ENCODE data around the gene EVL.

The EVL gene

DNA sequence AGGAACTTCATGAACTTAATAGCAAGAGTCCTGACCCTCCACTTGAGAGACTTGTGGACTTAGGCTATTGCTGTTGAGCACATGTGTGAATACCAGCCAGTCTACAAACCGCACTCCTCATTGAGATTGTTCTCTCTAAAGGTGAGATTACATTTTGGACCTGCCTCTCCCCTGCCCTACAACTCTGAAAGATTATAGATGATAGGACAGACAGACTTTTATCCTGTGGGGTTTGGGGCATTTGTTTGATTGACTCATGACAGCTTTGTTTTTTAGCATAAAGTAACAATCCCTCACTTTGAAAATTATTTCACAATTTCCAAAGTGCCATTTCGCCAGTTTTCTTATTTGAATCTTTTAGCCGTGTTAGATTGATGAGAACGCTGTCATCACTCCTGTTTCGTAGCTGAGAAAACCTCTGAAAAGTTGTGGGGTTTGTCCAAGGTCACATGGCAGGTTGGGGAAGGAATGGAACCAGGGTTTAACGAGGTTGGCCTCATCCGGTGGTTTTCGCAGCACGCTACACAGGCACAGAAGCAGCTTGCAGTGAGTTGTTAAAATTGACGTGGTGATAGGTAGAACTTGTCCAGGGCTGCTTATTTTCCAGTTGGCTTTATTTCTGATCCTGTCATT lies 836 bp downstream of the EVL start:
- no peak for DNase-seq (ENCODE audit: low read depth in 2 of 2)

DNA sequence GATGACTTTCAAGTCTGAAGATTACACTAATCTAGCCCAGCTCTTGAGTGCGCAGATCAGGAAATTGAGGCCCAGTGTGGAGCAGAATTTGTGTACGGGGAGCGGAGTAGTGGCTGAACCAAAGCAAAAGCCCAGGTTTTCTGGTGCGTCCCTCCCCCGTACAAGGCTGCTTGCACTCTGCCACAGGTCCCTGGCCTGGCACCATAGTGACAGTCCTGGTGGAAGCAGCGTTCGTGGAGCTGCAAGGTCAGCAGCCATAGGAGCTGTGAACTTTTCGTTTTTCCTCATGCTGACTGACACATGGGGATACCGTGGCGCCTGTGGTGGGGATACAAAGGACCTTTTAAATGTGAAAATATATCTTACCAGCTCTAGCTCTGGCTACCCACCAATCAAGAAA lies 1.7 kb downstream of the EVL start:
- no peak for DNase-seq (ENCODE audit: low read depth in 2 of 2)

DNA sequence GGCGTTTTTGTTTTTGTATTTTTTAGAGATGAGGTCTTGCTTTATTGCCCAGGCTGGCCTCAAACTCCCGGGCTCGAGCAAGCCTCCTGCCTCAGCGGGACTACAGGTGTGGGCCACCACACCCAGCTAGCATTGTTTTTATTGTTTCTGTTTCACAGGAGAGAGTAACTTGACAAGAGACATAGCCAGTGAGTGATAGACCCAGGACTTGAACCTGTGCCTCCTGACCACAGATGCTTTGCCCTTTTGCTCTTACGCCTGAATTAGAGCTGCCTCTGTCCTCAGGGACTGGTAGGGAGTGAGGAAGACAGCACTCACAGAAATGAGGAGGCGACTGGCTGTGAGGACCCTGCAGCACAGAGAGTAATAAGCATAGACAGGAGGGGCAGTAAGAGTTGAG lies 2.3 kb downstream of the EVL start:
- no peak for DNase-seq (ENCODE audit: low read depth in 2 of 2)

DNA sequence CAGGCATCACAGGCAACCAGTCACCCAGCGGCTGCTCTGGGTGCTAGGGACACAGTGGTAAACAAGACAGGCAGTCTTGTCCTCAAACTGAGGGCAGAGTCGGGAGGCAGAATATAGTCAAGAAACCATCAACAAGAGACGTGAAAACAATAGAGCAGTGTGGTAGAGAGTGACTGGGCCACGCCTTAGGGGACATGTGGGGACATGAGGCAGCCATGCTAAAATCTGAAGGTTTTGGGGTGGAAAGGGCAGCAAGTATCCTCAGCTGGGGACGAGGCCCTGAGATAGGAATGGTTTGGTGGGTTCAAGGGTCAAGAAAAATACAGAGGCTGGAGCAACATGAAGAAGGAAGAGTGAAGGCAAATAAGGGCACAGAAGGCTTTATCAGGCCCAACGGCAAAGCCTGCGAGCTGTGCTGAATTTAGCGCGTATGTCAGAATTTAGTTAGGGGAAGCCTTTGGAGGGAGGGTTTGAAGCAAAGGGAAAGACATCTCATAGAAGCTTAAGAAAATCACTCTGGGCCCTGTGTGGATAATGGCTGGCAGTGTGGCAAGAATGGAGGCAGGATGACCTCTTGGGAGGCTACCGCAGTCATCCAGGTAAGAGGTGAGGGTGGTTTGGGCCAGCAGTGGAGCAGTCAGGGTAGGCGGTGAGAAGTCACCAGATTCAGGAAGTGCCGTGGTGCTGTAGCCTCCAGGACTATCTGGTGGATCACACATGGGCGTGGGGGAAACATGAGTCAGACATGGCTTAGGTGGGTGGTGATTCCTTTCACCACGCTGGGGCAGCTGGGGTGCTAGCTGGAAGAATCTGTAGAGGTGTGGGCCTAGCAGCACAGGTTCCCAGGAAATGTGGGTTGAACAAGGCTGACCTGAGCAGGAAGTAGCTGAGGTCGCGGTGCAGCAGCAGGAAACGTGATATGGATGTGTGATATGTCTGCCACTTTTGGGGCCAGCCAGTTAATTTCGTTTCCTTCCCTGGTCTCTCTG lies 3.0 kb downstream of the EVL start:
- no peak for DNase-seq (ENCODE audit: low read depth in 2 of 2)

DNA sequence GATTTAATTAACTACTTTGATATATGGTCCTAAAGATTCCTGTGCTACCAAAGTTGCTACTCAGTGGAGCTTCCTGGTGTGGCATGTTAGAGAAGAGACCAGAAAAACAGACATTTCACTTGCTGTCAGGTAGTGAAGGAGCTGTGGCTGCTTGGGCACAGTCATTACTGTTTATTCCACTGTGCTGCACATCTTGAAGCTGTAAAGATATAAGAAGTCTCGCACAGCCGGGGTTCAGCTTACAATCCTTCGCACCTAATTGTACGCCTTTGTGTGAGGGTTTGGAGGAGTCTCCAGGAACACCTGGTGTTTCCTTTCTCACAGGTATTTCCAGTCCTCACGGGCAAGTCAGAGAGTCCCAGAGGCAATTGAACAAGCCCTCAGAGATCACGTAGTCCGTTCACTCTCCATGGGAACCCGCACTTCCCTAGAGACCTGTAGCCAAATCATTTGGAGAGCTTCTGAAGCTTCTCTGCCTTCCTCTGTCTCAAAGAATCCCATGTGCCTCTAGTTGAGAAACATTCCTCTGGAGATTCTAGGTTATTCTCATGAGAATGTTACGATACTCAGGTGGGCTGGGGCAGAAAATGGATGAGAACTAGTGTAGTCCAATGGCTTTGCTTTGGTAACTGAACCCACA lies 4.1 kb downstream of the EVL start:
- no peak for DNase-seq (ENCODE audit: low read depth in 2 of 2)

DNA sequence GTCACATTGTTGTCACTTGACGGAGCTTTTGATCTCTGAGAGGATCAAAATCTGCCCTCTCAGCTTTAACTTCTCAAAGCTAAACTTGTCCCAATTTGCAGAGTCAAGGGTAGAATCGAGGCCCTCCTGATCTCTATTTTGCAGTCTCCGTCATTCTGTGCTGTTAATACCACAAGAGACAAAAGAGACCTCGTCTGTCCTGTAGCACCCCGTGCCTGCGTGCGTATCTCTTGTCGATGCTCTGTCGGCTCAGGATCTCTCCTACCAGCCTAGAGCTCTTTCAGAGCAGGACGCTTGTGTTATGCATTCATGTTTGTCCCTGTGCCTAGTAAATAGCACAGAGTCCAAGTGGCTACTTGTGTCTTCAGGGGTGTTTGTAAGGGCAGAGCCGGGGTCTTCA lies 5.1 kb downstream of the EVL start:
- DNase-seq (ENCODE audit: low read depth in 2 of 2) = no peak

DNA sequence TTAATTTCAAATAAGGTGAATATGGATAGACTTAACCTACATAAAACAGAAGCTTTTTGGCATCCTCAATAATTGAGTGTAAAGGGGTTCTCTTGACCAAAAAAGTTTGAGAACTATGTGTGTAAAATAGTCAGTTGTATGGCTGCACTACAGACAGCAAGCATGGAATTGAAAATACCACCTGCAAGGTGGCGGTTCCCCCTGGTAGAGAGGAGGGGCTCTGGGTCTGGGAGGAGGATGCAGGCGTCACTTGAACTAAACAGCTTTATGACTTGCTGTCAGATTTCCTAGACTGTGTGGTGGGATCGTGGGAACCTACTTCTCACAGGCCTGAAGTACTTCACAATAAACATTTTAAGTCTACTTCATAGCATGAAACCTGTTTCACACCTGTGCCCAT lies 6.3 kb downstream of the EVL start:
- DNase-seq (ENCODE audit: low read depth in 2 of 2) = no peak

DNA sequence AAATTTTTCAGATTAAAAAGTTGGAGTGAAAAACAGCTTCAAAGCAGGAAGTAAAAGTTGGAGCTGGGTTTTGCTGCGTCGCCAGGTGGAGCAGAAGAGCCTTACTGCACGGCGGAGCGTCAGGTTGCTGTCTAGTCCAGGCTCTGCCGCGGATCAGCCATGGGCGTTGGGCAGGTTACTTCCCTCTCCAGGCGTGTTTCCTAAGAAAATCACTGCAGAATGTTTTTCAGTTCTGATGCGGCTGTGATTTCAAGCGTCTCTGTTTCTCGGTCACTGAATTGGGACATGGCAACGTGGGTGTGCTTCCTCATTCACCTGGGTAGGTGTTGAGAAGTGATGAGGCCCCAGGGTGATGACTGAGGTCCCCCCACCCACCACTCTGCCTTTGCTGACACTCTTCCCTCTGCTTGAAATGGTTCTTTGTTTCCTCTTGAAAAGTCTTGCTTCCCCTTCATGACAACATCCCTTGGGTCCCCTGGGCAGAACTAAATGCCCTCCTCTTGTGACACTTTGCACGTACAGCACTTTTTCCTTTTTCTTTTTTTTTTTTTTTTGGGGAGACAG lies 7.6 kb downstream of the EVL start:
- DNase-seq (ENCODE audit: low read depth in 2 of 2) = no peak

DNA sequence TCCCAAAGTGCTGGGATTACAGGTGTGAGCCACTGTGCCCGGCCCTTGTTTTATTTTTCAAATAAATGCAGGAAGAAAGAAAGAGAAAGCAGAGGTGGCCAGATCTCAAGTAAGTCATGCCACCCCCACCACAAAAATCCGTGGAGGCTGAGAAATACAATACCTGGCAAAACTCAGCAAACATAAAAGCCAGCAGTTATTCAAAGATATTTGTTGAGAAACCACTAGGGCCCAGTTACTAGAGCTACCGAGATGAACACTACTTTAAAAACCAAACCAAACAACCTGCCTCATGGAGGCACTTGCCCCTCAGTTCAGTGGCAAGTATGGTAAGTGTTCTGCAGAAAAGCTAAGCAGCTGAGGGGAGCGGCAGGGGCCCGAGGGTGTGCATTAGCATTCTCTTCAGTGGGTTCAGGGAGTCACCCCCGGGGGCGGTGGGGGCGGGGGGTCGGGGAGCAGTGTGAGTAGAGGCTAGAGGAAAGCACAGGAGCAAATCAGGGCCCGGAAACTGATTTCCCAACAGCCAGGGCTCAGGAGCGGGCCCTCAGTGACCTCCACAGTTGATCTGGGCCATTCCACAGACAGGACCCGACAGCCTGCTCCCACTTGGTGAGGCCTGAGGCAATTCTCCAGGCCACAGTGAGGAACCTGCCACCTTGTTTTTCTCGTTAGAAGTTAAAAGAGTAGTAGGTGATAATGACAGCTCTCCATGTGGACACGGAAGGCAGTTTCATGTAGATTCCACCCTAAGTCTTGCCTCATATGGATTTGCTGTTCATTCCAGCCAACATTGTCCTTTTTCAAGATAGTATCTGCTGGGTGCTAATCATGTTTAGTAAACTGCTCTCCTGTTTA lies 8.6 kb downstream of the EVL start:
- DNase-seq (ENCODE audit: low read depth in 2 of 2) = no peak

DNA sequence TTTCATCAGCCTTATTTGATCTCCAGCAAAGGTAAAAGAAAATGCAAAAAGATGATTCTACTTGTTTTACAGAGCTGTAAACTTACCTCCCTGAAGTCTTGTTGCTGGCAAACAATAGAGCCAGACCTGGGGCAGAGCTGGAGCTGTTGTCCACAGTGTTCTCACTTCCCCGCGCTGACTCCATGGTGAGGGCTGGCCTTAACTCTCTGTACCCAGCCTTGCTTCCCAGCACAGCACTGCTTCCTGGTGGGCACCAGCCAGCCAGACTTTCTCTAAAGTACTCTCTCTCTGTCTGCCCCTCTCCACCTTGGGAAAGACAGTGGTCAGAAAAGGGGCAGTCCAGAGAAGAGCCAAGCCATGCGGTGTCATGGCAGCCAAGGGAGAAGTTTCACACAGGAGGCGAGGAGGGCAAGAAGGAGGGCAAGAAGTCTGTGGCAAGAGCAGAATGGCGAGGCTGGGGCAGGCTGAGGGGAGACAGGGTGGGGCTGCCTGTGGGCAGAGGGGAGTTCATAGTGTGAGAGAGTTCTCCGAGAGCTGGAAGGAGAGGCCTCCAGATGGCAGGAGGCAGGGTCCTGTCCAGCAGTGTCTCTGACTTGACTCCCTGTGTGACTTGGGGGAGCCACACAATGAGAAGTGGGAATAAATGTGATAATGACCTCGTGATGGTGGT lies 9.3 kb downstream of the EVL start:
- no peak for DNase-seq (ENCODE audit: low read depth in 2 of 2)

DNA sequence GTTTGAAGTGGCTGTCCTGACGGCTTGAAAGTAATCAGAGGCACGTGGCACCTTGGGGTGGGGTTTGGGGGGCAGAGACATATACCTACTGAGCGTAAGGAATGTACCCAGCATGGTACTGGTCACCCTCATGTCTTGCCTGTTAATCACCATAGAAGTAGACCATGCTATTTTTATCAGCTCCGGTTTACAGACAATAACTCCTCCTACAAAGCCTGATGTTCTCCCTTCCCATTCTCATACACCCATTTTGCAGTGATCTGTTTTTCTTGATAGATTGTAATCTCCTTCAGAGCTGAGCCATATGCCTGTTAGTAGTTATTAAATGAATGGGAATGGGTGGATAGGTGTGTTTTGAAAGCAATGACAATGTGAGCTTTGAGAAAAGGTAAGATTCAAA lies 10.5 kb downstream of the EVL start:
- no peak for DNase-seq (ENCODE audit: low read depth in 2 of 2)

DNA sequence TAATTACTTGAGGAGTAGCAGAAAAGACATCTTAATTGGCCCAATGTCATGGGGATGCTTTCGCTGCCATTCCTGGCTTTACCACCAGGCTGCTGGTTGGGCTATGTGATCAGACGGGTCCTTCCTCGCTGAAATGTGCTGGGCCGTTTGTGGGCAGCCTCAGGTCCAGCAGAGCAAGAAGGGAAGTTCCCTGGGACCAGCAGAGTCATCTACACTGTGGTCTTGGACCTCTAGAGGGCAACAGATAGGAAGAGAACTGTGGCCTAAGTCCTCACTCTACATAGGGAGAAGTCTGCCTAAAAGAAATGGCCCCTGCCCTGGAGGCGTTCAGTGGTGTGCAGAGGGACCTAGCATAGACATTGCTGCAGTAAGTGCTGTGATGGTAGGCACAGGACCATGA lies 10.9 kb downstream of the EVL start:
- no peak for DNase-seq (ENCODE audit: low read depth in 2 of 2)

DNA sequence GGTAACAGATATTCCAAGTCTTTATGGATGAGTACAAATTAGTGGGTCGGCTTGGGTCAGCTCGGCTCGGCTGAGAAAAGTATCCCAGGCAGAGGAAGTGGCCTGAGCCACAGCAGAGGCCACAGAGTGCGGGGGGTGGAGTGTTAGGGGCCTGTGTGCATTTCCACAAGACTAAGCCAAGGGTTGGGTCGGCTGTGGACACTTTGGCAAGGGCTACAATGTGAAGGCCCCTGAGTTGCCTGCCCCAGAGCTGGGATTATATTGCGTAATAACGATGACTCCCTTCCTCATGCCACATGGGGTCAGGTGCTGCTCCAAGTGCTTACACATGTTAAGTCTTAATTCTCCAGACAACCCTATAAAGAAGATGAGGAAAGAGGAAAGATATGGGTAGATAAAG lies 11.4 kb downstream of the EVL start:
- DNase-seq (ENCODE audit: low read depth in 2 of 2) = peak; percentile 42 to 44

DNA sequence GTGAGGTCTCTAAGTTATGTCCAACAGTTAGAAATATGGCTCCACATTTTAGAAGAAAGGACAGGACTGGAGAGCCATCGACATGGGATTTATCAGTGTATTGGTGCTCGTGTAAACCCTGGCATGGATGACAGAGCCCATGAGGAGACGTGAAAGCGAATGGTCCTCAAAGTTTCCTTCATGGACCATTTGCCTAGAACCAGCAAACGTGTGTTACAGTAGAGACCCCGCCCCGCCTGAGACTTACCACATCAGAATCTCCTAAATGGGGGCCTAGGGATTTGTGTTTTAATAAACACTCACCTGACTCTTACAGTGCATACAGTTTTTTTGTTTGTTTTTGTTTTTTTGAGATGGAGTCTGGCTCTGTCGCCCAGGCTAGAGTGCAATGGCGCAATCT lies 12.2 kb downstream of the EVL start:
- DNase-seq (ENCODE audit: low read depth in 2 of 2) = no peak

DNA sequence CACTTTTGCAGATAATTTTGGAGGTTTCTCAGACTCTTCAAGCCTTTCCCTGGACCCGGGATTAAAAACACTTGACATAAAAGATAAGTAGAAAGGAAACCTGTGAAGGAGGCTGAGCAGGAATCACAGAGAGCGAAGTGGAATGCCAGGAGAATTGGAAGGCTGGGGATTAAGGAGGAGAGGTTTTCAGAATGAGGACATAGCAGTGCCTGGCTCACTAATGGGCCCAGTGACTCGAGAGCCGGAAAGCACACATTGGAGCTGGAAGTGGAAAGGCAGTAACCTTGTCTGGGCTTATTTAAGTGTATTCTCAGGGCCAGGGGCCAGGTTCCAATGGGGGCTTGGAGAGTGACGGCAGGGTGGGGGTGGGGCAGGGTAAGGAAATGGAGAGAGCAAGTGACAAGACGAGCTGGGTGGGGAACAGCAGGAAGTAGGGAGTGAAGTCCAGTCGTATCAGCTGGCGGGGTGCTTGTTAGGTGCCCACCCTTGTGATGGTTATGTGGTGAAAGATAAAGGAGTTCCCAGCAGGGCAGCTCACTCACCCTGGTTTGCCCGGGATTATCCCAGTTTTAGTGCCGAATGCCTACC lies 13.1 kb downstream of the EVL start:
- DNase-seq (ENCODE audit: low read depth in 2 of 2) = no peak

DNA sequence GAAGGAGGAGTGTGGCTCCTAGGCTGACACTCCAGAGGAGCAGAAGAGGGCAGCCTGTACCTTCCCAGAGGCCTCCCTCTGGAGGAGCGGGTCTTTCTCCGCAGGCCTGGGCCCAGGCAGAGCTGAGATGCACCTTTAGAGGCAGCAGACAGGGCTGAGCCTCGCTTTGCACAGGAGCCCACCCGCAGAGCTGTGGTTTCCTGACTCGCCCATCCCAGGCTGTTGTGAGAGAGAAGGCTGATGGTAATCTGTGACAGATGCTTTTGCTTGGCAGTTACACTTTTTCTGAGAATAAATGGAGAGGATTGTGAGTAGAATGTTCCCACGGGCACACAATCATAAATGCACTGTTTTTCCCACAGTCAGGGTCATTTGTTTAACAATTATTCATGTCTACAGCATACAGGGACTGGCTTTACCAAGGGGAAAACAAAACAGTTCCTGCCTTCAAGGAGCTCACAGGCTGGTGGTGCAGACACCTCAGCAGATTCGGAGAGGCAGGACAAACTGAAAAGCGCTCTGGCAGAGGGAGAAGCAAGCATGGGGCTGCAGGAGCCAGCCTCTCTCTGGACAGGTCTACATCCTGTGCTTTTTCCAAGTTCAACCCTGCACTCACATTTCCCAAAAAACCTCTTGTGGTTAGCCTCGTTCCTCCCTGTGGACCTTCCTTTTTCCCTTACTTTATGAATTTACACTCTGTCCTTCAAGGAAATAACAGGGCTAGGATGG lies 13.9 kb downstream of the EVL start:
- peak; percentile 81 to 83 for DNase-seq (ENCODE audit: low read depth in 2 of 2)

DNA sequence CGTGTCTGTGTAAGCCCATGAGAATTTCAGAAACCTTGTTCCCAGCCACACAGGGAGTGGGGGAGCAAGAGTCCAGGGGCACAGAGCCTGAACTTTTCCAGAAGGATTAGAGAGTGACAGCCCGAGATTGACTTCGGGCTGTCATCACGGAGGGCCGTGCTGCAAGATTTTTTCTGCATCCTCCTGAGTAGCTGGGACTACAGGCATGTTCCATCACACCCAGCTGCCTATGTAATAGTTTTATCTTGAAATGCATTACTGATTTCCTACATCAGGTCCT lies 14.4 kb downstream of the EVL start:
- DNase-seq (ENCODE audit: low read depth in 2 of 2) = no peak

DNA sequence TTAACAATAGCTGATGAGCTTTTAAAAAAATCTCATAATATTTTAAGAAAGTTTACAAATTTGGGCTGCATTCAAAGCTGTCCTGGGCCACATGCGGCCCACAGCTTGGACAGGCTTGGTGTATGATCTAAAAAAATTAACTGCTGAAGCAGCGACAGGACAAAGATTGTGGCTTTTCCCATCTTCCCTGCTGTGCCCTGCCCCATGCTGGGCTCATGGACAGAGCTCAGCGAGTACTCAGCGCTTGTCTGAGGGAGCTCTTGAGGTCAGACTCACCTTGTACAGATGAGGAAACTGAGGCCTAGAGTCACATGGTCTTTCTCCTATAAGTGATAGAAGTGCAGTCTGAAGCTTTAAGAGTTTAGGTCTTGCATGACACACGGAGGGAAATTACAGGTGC lies 15.0 kb downstream of the EVL start:
- DNase-seq (ENCODE audit: low read depth in 2 of 2) = no peak

DNA sequence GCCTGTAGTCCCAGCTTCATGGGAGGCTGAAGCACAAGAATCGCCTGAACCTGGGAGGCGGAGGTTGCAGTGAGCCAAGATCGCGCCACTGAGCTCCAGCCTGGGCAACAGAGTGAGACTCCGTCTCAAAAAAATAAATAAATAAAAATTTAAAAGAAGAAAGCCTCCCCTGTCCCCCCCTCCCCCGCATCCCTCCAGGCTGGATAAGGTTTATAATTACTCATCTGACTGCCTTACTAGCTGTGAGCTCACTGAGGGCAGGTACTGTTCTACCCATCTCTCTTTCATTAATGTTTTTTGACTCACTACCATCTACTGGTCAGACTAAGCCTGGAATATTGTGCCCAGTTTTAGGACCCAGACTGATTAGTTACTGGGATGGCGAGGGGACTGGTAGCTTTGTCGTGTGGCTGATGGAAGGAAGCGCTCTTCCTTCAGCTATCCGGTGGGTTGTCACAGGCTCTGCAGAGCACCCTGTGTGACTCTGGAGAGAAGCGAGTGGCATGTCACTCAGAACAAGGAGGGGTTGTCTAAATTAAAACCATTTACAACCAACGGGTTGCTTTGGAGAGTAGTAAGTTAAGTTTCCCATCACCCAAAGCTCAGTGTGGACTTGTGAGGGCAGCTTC lies 16.9 kb downstream of the EVL start:
- no peak for DNase-seq (ENCODE audit: low read depth in 2 of 2)

DNA sequence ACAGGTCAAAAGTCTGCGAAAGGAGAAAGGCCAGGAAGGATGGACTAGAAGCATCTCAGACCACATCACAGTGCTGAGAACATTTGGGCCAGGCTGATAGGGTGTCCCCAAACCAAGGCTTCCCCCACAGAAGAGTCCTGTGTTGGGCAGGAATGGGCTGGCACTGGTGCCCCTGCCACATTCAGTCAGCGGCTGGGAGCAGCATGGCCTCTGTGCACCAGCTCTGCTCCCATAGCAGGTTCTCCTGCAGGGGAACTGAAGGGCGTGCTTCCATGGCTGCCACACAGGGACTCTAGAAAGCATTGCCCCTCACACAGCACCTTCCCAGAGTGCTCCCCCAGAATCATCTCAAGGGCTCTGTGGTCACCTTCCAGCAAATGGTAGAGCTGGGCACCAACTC lies 17.5 kb downstream of the EVL start:
- DNase-seq (ENCODE audit: low read depth in 2 of 2) = no peak
